Erythroblast (primary cell): ENCODE results near the gene SLC48A1.

Experiments used
- GATA1 ChIP-seq: IDR thresholded peaks from 2 replicates; pipeline ENCODE4 v1.6.1; 2011; ENCODE audit warnings: low read depth, mild to moderate bottlenecking, control low read depth, low read length, moderate library complexity
- POLR2A ChIP-seq: IDR thresholded peaks from 2 replicates; pipeline ENCODE4 v1.6.1; 2011; ENCODE audit warnings: mild to moderate bottlenecking, low read length

DNA sequence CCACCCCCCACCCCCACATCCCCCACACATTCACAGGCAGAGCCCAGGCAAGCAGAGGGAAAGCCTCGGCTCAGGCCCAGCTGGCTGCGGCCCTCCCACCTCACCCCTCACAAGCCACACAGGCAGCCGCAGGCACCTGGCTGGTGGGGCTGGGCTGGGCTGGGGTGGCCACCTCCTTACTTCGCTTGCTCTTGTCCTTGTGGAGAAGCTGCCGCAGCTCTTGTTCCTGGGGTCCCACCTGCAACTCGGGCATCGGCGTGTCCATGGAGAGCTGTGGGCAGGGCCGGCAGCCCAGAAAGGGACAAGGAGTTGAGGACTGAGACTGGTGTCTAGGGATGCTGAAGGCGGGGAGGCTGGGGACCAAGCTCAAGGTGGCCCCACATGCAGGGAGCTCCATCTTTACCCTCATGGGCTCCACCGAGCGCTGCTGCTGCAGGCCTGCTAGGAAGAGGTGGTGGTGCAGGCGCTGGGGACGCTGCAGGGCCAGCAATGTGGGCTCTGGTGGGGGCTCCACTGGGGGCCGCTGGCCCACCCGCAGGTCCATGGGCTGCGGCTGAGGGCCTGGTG is 25.4 kb downstream of the SLC48A1 start:
- TF ChIP-seq POLR2A (no peak), GATA1 (no peak)
